ENCODE data around the gene TAF8. TPM values are rescaled to one million over a fixed set of nuclear protein-coding genes. Genes with fewer than 3 reads are reported as not detected.

Gene TAF8
- total RNA-seq, 1 experiment from 2014 or later: 22.5 TPM

- Histone ChIP-seq H3K27ac (ENCODE audit: low read depth, low read length, poor library complexity, severe bottlenecking) (no peak overlapping the region), H3K4me3 (ENCODE audit: low read depth, low read length, poor library complexity, severe bottlenecking) (no peak overlapping the region), H3K4me1 (ENCODE audit: insufficient read depth, low read length, poor library complexity, severe bottlenecking) (no peaks in the 10 kb centered on the region), H3K36me3 (ENCODE audit: insufficient read depth, low read length, poor library complexity, severe bottlenecking) (no peaks in the 10 kb centered on the region), H3K9me3 (ENCODE audit: low read depth, low read length, poor library complexity, severe bottlenecking) (no peaks in the 10 kb centered on the region), H3K27me3 (replicated peaks; ENCODE audit: insufficient read depth, low read depth, low read length, poor library complexity) (no peaks in the 10 kb centered on the region)
- DNase-seq (ENCODE audit: low spot score): no peak
- CTCF ChIA-PET: interaction anchor here (0.6 kb wide), 1 partner anchor 184 kb away, joined by 5 read pairs; no protein-coding TSS in a partner anchor
- intact Hi-C loops (cut with micrococcal nuclease; ENCODE audit: unreplicated experiment): no loop called here
- TF ChIP-seq CTCF (conservative IDR thresholded peaks at IDR 0.05; ENCODE audit: low read depth, low read length): no peak
- TF ChIP-seq EZH2 (IDR thresholded peaks at IDR 0.05; ENCODE audit: borderline replicate concordance, low read depth, low read length, poor library complexity, severe bottlenecking): no peak
- POLR2A ChIA-PET (ENCODE audit: low non-redundant PET): no interaction called here
- no TSS peak for BruUV-seq (replicated peaks)
These were observed 54.9 kb downstream of the TAF8 start for GRCh38 chr6:42105156-42105648.

GRCh38 chr6:42105709-42106108, 55.4 kb downstream of the TAF8 start:
- TF ChIP-seq EZH2 (IDR thresholded peaks at IDR 0.05; ENCODE audit: borderline replicate concordance, low read depth, low read length, poor library complexity, severe bottlenecking) (no peak), CTCF (conservative IDR thresholded peaks at IDR 0.05; ENCODE audit: low read depth, low read length) (no peak)
- POLR2A ChIA-PET (ENCODE audit: low non-redundant PET): no interaction called here
- intact Hi-C loops (cut with micrococcal nuclease; ENCODE audit: unreplicated experiment): no loop called here
- H3K36me3 ChIP-seq (ENCODE audit: insufficient read depth, low read length, poor library complexity, severe bottlenecking): no peaks in the 10 kb centered on the region
- H3K4me3 ChIP-seq (ENCODE audit: low read depth, low read length, poor library complexity, severe bottlenecking): no peak overlapping the region
- H3K4me1 ChIP-seq (ENCODE audit: insufficient read depth, low read length, poor library complexity, severe bottlenecking): no peaks in the 10 kb centered on the region
- DNase-seq (ENCODE audit: low spot score): no peak
- no peak overlapping the region for H3K27ac ChIP-seq (ENCODE audit: low read depth, low read length, poor library complexity, severe bottlenecking)
- no TSS peak for BruUV-seq (replicated peaks)
- H3K27me3 ChIP-seq (replicated peaks; ENCODE audit: insufficient read depth, low read depth, low read length, poor library complexity): no peaks in the 10 kb centered on the region
- no peaks in the 10 kb centered on the region for H3K9me3 ChIP-seq (ENCODE audit: low read depth, low read length, poor library complexity, severe bottlenecking)
- CTCF ChIA-PET: no interaction called here

DNA sequence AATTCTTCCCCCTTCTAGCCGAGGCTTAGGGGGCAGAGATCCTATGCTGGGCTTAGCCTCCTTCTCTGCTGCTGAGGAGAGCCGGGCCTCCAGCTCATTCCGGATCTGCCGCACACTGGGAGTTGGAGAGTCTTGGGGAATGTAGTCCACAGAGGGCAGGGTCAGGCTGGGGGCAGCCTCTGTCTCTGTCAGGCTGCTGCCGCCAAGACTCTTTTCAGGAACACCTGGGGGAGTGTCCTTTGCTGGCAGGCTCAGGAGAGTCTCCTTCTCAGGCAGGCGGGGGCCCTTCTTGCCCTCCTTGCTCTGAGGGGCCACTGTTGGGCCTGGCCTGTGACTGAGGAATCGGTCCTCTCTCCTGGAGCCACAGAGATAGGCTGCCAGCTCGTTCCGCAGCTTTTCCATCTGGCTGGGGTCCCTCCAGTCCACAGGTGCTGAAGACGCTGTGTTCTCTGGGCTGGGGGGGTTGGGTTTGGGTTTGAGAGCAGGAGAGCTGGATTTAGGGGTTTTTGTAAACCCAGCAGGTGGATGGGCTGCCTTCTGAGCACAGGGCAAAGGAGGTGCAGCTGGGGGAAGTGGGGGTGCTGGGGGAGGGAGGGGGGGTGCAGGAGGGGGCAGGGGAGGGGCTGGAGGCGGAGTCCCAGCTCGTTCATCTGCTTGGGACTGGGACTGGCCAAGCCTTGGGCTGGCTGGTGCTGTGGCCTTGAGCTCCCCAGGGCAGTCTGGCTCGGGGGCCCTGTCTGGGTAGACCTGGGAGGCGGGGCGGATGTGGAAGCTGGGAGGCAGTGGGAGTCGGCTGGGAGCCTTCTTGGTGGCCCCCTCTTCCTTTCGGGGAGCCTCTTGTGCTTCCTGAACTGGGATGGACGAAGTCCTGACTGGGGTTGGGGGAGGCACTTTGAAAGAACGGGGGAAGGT, 56.0 kb downstream of the TAF8 start:
- Histone ChIP-seq H3K36me3 (ENCODE audit: insufficient read depth, low read length, poor library complexity, severe bottlenecking) (no peaks in the 10 kb centered on the region), H3K27me3 (replicated peaks; ENCODE audit: insufficient read depth, low read depth, low read length, poor library complexity) (no peaks in the 10 kb centered on the region), H3K27ac (ENCODE audit: low read depth, low read length, poor library complexity, severe bottlenecking) (no peak overlapping the region), H3K4me1 (ENCODE audit: insufficient read depth, low read length, poor library complexity, severe bottlenecking) (no peaks in the 10 kb centered on the region), H3K9me3 (ENCODE audit: low read depth, low read length, poor library complexity, severe bottlenecking) (no peaks in the 10 kb centered on the region), H3K4me3 (ENCODE audit: low read depth, low read length, poor library complexity, severe bottlenecking) (no peak overlapping the region)
- ChIA-PET POLR2A (ENCODE audit: low non-redundant PET) (no interaction called here), CTCF (no interaction called here)
- no peak for TF ChIP-seq EZH2 (IDR thresholded peaks at IDR 0.05; ENCODE audit: borderline replicate concordance, low read depth, low read length, poor library complexity, severe bottlenecking)
- TF ChIP-seq CTCF (conservative IDR thresholded peaks at IDR 0.05; ENCODE audit: low read depth, low read length): no peak
- no TSS peak for BruUV-seq (replicated peaks)
- intact Hi-C loops (cut with micrococcal nuclease; ENCODE audit: unreplicated experiment): no loop called here
- no peak for DNase-seq (ENCODE audit: low spot score)
